Ascending aorta (tissue), 2 donors: ENCODE data around the gene GBF1. TPM values are rescaled to one million over a fixed set of nuclear protein-coding genes. Genes with fewer than 3 reads are reported as not detected.
A peak's percentile ranks its signal among the peaks of the same experiment; 100 is the strongest.

Experiments used
- DNase-seq, 2 donors: peaks; one replicate each; pipeline ENCODE4 v3.0.0-alpha.2; 2019; ENCODE audit warnings: low spot score in 2 of 2
- H3K27ac ChIP-seq, 2 donors: fragments of 200-600 bp; sonication (generic); one replicate each; pipeline ENCODE4 v1.5.1; 2016 to 2017; ENCODE audit warnings: mild to moderate bottlenecking in 1 of 2
- H3K27me3 ChIP-seq: fragments of 200-600 bp; sonication (generic); one replicate; pipeline ENCODE4 v1.5.1; 2017
- H3K36me3 ChIP-seq, 2 donors: fragments of 200-600 bp; sonication (generic); one replicate each; pipeline ENCODE4 v1.5.1; 2016
- H3K4me1 ChIP-seq, 2 donors: fragments of 200-600 bp; sonication (generic); one replicate each; pipeline ENCODE4 v1.5.1; 2016 to 2017; ENCODE audit warnings: mild to moderate bottlenecking in 1 of 2
- H3K4me3 ChIP-seq, 2 donors: fragments of 200-600 bp; sonication (generic); one replicate each; pipeline ENCODE4 v1.5.1; 2016 to 2017; ENCODE audit warnings: mild to moderate bottlenecking in 1 of 2
- H3K9me3 ChIP-seq, 2 donors: fragments of 200-600 bp; sonication (generic); one replicate each; pipeline ENCODE4 v1.5.1; 2016
- intact Hi-C: fragments of 100-400 bp; cut with DNase I; formaldehyde crosslinking; loops from one replicate; pipeline ENCODE4 v1.15.1; 2023
- total RNA-seq: library from RNA; depleted of rRNA; stranded (reverse); fragments of >200 nt; gene quantifications from one replicate; pipeline ENCODE4 v1.1.0, GENCODE V29; 2016
- TF ChIP-seq, protein P1 (sequence below), 3 experiments: fragments of 200-600 bp in 2 of 3; fragments of 450-650 bp in 1 of 3; sonication (generic) in 2 of 3; IDR thresholded peaks; one replicate each; pipeline ENCODE4 v1.5.1; 2016 to 2019; ENCODE audit warnings: antibody characterized with exemption in 3 of 3, mild to moderate bottlenecking in 1 of 3, moderate library complexity in 1 of 3

The GBF1 gene
- total RNA-seq, 1 donor from 2014 or later = 56.0 TPM

DNA sequence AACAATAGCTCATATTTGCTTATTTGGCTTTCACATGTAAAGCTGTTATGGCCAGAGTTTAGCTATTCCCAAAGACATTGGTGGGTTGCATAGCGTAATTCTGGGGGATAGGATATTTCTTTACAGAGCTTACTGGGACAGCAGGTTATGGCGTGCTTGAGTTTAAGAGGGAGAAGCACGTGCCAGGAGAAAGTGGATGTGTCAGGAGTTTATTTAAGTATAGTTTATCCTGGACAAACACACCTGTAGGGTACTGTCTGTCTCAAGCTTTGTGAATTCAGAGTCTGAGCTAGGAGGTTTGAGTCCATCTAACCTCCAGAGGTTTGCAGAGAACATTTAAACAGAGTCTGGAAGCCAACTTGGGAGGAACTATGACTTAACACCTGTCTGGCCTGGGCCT lies 21.3 kb downstream of the GBF1 start:
- TF ChIP-seq, protein P1, sequence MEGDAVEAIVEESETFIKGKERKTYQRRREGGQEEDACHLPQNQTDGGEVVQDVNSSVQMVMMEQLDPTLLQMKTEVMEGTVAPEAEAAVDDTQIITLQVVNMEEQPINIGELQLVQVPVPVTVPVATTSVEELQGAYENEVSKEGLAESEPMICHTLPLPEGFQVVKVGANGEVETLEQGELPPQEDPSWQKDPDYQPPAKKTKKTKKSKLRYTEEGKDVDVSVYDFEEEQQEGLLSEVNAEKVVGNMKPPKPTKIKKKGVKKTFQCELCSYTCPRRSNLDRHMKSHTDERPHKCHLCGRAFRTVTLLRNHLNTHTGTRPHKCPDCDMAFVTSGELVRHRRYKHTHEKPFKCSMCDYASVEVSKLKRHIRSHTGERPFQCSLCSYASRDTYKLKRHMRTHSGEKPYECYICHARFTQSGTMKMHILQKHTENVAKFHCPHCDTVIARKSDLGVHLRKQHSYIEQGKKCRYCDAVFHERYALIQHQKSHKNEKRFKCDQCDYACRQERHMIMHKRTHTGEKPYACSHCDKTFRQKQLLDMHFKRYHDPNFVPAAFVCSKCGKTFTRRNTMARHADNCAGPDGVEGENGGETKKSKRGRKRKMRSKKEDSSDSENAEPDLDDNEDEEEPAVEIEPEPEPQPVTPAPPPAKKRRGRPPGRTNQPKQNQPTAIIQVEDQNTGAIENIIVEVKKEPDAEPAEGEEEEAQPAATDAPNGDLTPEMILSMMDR (IDR thresholded peaks at IDR 0.05) = no peak
- intact Hi-C loops = no loop called here
- H3K36me3 ChIP-seq = peaks cover 4 to 7% of the 10 kb centered on the region in 2 donors
- no peaks in the 10 kb centered on the region for H3K9me3 ChIP-seq
- H3K4me1 ChIP-seq = peaks cover 0 to 39% of the 10 kb centered on the region in 2 donors
- no peak overlapping the region for H3K27ac ChIP-seq
- H3K27me3 ChIP-seq = no peaks in the 10 kb centered on the region
- no peak overlapping the region for H3K4me3 ChIP-seq
- no peak for DNase-seq

DNA sequence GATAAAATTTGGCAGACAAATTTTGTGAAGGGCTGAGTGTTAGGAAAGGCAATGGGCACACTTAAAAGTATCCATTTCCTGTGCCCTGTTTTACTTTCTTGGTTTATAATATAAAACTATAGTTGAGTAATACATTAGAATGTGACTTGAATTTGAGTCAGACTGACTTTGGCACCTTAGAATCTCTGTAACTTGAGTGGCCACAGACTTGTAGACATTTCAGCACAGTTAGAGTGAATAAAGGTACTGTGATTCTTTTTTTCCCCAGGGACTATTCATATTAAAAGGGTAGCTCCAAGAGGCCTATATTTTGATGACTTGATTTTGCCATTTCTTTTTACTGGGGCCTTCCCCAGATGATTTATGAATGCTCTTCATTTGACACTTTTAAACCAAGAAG lies 22.4 kb downstream of the GBF1 start:
- Histone ChIP-seq H3K27ac (peak overlapping the region; percentile 10 to 14), H3K4me1 (peaks cover 0 to 34% of the 10 kb centered on the region in 2 donors), H3K36me3 (peaks cover 0 to 4% of the 10 kb centered on the region in 2 donors), H3K27me3 (no peaks in the 10 kb centered on the region), H3K4me3 (no peak overlapping the region), H3K9me3 (no peaks in the 10 kb centered on the region)
- intact Hi-C loops = no loop called here
- TF ChIP-seq, protein P1 (IDR thresholded peaks at IDR 0.05) = no peak
- no peak for DNase-seq

DNA sequence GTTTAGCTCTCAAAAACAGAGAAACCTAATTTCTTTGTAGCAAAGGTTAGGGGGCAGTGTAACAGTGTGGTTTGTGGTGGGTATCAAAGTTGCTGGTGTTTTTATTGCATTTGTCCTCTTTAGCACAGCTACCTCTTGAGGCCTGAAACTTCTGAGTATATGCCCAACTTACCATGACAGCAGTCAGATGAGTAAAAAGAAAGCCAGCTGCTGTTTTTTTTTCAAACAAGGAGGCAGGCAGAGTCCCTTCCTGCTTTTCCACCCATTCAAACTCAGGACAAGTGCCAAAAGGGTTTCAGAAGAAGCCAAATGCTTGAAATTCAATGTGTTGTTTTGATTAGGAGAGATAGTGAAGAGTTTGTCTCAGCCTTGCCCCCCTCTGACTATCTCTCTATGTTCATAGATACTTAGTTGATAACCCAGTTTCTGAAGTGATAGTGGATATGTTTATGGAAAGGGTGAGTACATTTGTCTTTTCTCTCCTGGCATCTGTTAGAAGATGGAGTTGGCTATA lies 23.1 kb downstream of the GBF1 start:
- DNase-seq = no peak
- H3K36me3 ChIP-seq = no peaks in the 10 kb centered on the region
- H3K4me3 ChIP-seq = no peak overlapping the region
- peaks cover 0 to 28% of the 10 kb centered on the region in 2 donors for H3K4me1 ChIP-seq
- intact Hi-C loops = no loop called here
- peak overlapping the region in 1 of 2 donors; percentile 10 for H3K27ac ChIP-seq
- H3K27me3 ChIP-seq = no peaks in the 10 kb centered on the region
- TF ChIP-seq, protein P1 (IDR thresholded peaks at IDR 0.05) = no peak
- no peaks in the 10 kb centered on the region for H3K9me3 ChIP-seq

DNA sequence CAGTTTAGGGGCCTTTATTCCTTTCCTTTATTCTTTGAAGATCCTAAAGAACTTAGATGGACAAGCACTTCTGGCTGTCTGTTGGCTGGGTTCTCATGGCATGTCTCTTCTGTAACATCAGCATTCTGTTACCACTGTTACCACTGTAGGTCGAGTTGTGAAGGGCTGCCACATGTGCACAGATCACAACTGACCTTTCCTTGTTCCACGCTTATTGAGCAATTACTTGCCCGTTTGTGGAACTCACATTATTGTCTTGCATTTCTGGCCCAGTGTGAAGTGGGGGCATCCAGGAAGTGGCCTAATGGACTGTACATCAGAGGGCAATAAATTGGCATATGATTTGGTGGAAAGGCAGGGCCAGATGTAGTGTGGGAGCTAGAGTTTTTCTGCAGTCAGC lies 23.7 kb downstream of the GBF1 start:
- Histone ChIP-seq H3K36me3 (no peaks in the 10 kb centered on the region), H3K4me3 (no peak overlapping the region), H3K9me3 (no peaks in the 10 kb centered on the region), H3K27ac (no peak overlapping the region), H3K4me1 (peaks cover 0 to 24% of the 10 kb centered on the region in 2 donors), H3K27me3 (no peaks in the 10 kb centered on the region)
- intact Hi-C loops = no loop called here
- TF ChIP-seq, protein P1 (IDR thresholded peaks at IDR 0.05) = no peak
- DNase-seq = no peak

DNA sequence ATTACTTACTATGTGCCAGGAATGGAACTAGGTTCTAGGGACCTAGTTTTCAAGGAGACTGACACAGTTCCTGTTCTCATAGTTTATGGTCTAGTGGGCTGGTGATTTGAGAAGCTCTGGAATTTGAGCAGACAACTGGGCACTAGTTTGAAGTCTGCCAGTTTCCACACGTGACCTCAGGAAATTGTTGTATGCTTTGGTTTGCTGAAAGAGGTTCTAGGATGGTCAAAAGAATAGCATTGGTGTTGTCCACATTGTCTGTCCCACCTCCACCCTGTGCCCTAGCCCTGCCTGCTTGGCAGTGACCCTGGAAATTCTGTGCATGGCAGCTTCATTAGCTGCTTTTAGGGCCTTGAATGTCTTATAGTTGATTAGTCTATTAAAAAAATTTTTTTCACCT lies 28.7 kb downstream of the GBF1 start:
- no peak for DNase-seq
- no peaks in the 10 kb centered on the region for H3K36me3 ChIP-seq
- no peaks in the 10 kb centered on the region for H3K9me3 ChIP-seq
- intact Hi-C loops = no loop called here
- no peak overlapping the region for H3K27ac ChIP-seq
- TF ChIP-seq, protein P1 (IDR thresholded peaks at IDR 0.05) = no peak
- H3K4me3 ChIP-seq = no peak overlapping the region
- H3K4me1 ChIP-seq = peaks cover 0 to 3% of the 10 kb centered on the region in 2 donors
- no peaks in the 10 kb centered on the region for H3K27me3 ChIP-seq

DNA sequence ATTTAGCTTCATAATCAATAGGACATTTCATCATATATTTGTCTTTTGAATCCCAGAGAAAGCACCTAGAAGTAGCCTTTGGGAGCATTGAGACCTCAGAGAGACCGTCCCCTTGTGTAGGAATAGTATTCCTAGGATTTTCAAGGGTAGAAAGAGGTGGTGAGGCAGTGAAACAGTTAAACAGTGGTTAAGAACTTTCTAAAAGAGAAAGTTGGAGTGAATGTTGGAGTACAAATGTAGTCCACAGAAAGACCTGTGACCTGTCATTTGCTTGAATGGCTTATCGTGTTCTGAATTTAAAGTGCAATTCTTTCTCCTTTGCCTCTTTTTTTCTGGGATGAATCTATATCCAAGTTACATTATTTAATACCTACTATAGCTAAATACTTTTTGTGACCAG lies 30.0 kb downstream of the GBF1 start:
- no peak overlapping the region for H3K27ac ChIP-seq
- H3K9me3 ChIP-seq = no peaks in the 10 kb centered on the region
- intact Hi-C loops = no loop called here
- no peaks in the 10 kb centered on the region for H3K36me3 ChIP-seq
- no peak overlapping the region for H3K4me3 ChIP-seq
- no peaks in the 10 kb centered on the region for H3K27me3 ChIP-seq
- DNase-seq = no peak
- TF ChIP-seq, protein P1 (IDR thresholded peaks at IDR 0.05) = no peak
- peaks cover 0 to 6% of the 10 kb centered on the region in 2 donors for H3K4me1 ChIP-seq
